GM12891 (cell line): ENCODE results near the gene NUDT16L1.

Source experiments
- POLR2A ChIP-seq: IDR thresholded peaks from 2 replicates; pipeline ENCODE4 v1.6.1; 2011; ENCODE audit warnings: low read depth, low read length, control low read depth
- POLR2AphosphoS5 ChIP-seq: IDR thresholded peaks from 2 replicates; pipeline ENCODE4 v1.6.1; 2011; ENCODE audit warnings: low read depth, low read length, control low read depth
- SPI1 ChIP-seq: IDR thresholded peaks from 2 replicates; pipeline ENCODE4 v1.6.1; 2011; ENCODE audit warnings: low read depth, low read length, control low read depth
- TAF1 ChIP-seq: IDR thresholded peaks from 2 replicates; pipeline ENCODE4 v1.6.1; 2011; ENCODE audit warnings: low read depth, low read length, control low read depth

GRCh38 chr16:4661661-4662060 lies 31.7 kb upstream of the NUDT16L1 start:
- TF ChIP-seq POLR2A (no peak), POLR2AphosphoS5 (no peak), SPI1 (no peak), TAF1 (no peak)
